Right renal cortex interstitium (tissue), 3 donors: ENCODE measurements around the gene PHACTR3. TPM values are rescaled to one million over a fixed set of nuclear protein-coding genes. Genes with fewer than 3 reads are reported as not detected.

ENCODE experiments used
- DNase-seq, 3 donors: peaks; one replicate each; pipeline ENCODE4 v3.0.0-alpha.2; 2013; ENCODE audit warnings: low read depth in 3 of 3, low spot score in 2 of 3
- polyA plus RNA-seq, 3 donors: library from polyadenylated mRNA; unstranded; fragments of 120-200 nt; gene quantifications; one replicate each; pipeline ENCODE4 v1.2.1, GENCODE V29; 2013; ENCODE audit not compliant: insufficient read length in 3 of 3

PHACTR3 gene
- polyA plus RNA-seq, 3 donors, result 12.8 to 13.2 (median 12.9) TPM

- DNase-seq, result no peak
These were observed 120.4 kb downstream of the PHACTR3 start for GRCh38 chr20:59724457-59725366.

DNA sequence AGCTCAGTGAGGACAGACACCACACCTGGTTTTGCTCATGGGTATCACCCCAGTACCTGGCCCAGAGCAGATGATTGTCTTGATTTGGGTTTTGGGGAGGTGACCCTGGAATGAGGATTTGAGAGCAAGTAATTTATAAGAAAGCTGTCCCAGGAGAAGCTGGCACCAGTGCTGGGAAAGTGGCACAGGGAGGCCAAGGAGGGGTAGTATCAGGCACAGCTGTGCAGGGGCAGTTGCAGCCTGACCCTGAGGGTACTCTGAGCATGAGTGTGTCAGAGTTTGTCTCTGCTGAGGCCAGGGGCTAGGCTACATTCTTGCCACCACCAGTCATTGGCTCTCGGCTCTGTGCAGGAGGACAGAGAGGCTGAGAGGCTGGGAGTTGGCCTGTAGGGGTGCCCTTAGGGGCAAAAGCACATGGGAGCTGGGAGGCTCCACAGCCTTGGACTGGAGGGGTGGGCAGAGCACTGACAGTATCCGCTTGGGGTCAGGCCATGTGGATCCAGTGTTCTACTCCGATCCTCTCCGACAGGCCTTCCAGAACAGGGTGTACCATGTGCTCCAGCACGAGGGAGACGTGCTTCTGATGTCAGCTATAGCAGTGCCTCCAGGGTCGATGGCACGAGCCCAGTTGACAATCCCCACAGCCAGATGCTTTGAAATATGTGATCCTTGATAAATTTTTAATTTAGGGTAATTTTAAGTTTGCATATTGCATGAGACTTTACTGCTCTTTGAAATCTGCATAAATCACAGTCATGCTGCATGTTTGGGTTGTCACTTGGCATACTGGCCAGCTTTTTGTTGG lies 121.3 kb downstream of the PHACTR3 start:
- DNase-seq, result no peak

DNA sequence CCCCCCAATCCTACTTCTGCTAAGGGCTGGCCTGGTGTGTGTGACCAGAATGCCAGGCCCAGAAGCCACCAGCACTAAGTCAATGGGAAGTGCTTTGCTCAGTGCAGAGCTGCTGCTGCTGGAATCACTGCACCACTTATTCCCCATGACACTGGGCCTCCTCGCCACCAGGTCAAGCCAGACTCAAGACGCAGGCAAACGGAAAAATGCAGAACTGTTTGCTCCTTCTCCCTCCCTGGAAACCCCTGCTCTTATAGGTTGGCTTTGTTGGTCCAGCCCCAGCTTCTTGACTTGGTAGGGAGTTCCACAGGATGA lies 121.9 kb downstream of the PHACTR3 start:
- DNase-seq, result no peak

DNA sequence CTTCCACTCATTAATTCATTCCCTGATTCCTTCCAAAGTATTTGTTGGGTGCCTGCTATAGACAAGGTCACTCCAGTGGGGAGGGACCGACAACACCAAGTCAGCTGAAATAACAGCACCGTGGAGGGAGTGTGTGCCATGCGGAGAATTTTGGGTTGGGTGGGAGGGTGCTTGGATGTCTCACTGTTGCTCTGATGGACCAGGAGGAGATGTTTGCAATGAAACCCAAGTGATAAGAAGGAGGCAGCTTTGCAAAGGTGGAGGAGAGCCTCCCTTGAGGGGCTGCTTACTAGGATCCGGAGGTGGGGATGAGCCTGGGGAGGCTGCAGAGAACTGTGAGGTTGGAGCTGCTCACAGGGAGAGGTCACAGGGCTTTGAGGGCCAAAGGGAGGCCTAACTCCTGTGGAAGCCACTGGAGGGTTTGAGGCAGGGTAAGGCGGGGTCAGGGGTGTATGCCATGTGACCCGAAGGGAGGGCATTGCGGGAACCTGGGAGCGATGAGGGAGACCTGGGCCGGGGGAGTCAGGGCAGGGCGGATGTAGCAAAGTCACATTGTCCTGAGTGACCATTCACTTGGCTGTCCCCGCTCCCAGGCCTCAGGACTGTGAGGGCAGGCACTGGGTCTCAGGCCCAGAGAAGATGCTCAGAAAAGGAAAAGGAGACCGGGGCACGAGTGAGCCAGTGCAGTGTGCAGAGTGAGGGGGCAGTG lies 124.5 kb downstream of the PHACTR3 start:
- no peak for DNase-seq

DNA sequence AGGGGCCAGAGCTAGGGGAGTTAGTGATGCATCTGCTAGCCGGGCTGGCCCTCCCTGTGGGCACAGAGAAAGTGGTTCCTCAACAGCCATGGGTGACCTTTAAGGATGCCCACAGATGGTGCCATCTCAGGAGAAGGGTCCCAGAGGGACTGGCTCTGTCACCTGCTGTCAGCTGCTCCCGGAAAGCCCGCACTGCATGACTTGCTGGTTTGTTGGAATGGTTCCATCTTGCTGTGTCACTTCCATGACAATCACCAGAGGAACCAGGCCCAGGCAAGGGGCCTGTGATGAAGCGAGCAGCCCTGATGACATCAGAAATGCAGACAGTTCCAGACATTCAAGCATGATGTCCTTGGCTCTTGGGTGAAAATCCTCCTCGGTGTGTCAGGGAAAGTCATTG lies 125.2 kb downstream of the PHACTR3 start:
- DNase-seq, result no peak

GRCh38 chr20:59730722-59731121 lies 126.4 kb downstream of the PHACTR3 start:
- no peak for DNase-seq

DNA sequence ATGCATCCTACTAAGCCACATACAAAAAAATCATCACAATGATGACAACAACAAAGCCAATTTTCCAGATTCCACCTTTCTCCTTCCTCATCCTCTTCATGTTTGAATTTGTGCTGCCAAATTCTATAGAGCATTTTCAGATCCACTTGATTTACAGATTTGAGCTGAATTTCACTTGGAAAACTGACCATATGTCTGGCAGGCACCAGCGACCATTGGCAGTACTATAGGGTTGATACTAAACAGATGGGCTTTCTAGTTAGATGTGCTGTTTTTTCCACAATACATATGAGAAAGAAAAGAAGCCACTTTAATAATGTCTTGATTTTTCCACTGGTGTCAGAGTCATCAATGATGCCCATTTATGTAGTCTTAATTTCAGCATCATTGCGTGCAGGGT lies 127.0 kb downstream of the PHACTR3 start:
- no peak for DNase-seq

- DNase-seq, result no peak
These were observed 129.0 kb downstream of the PHACTR3 start for GRCh38 chr20:59733351-59733750.

GRCh38 chr20:59735486-59735885 lies 131.1 kb downstream of the PHACTR3 start:
- DNase-seq, result no peak

GRCh38 chr20:59735917-59736316 lies 131.6 kb downstream of the PHACTR3 start:
- DNase-seq, result no peak

- DNase-seq, result no peak
These were observed 132.0 kb downstream of the PHACTR3 start for GRCh38 chr20:59736366-59736765.

- no peak for DNase-seq
These were observed 132.8 kb downstream of the PHACTR3 start for GRCh38 chr20:59737073-59737666.

DNA sequence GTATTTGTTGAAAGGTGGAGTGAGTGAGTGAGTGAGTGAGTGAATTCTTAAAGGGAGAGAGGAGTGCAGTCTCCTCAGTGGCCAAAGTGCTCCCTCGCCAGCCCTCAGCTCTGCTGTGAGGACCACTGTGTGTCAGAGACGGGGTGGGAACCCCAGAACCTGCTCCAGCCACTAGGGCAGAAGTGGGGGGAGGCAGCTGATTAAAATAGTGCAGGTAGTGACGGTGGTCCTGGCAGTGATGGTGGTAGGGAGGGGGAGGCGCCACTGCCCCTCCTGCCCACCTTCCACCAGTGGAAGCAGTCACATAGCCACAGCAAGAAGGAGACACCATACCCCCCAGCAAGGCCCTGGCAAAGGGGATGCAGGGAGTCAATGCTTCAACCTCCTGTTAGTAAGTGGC lies 133.5 kb downstream of the PHACTR3 start:
- DNase-seq, result no peak

DNA sequence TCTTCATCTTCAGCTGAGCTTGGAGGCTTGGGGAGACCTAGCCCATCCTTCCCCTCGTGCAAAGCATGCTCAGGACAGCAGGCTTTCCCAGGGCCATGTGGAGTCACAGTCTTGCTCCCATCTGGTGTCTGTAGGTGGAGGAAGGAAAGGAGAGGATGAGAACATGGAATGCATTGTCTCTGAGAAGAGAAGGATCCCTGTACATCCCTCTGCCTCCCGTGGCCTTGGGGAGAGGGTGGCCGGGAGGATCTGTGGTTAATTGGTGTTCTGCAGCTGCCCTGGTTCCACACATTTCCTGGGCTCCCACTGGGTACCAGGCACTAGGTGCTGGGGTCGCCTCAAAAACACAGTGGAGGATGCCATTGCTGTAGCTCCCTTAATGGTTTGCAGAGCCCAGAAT lies 134.5 kb downstream of the PHACTR3 start:
- DNase-seq, result no peak

DNA sequence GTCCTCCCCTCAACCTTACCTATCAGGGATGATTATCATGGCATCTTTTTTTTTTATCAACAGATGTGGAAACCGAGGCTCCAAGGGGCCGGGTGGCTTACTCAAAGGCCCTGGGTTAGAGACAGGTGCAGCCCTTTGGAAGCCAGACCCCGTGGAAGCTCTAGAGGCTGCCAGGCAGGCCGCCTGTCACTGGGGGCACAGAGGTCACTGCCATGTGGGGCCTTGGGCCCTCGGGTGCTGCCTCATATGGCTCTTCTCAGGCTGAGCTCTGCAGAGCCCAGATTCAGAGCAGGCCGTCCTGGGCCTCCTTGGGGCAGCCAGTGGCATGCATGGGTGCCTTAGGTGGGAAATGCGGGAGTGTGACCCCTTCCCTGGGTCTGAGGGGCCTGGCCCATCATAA lies 136.3 kb downstream of the PHACTR3 start:
- DNase-seq, result no peak

GRCh38 chr20:59741073-59741472 lies 136.7 kb downstream of the PHACTR3 start:
- no peak for DNase-seq

DNA sequence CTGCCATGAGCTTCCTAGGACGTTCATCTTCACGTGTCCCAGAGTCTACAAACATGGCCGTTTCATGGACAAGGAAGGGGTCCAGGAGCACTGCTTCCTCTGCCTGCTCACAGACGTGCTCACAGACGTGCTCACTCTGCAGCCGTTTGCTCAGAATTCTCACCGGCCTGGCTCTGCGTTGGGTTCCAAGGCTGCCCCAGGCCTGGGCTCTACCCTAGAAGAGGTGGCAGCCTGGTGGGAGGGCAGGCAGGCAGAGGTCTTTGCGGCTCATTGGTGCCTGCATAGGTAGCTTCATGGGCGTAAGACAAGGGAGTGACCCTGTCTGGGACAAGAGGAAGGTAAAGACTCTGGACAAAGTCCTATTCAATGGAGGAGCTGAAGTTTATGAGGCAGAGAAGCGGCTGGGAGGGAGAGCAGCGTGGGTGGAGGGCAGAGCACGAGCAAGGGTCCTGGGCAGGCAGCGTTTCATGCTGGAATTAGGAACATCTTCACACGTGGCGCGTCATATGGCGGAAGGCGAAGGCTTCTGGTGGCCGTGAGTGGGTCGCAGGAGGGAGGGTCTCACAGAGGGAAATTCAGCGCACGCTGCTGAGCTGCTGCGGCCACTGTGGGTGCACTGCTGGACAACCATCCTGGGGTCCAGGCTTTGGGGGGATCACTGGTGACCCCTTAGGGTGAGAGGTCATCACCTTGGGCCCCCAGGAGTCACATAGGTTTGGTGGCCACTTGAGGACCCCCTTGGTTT lies 138.2 kb downstream of the PHACTR3 start:
- no peak for DNase-seq

GRCh38 chr20:59743308-59743707 lies 139.0 kb downstream of the PHACTR3 start:
- DNase-seq, result no peak

DNA sequence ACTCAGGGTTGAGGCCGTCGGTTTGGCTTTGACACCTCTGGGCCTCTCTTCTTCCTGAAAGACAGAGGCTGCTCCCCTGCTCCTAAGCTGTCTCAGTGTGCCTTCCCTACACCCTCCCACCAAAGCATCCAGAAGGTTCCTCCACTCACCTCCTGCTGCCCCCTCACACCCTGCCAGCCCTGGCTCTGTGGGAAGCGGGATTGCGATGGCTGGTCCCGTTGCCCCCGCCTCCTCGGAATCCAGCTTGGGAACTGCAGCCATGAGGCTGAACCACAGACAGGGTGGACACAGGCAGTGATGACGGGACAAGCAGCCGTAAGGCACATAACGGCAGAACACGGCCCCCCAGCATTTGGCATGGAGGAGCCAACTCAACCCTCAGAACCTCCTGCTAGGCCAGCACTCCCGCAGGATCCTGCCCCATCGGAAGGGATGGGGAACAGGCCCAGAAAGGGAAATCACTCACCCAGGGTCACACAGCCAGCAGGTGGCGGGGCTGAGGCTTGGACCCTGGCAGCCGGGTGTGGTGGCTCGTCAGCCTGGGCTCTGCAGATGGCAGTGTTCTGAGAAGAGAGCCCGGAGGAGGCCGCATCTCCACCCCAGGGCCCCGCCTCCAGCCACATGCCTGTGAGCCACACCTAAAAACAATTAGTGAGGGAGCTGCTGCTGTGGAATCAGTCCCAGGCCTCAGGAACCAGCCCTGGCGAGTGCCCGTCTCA lies 139.6 kb downstream of the PHACTR3 start:
- no peak for DNase-seq

- DNase-seq, result no peak
These were observed 140.4 kb downstream of the PHACTR3 start for GRCh38 chr20:59744756-59745155.
